Measurements from ENCODE around the gene BCL2L2. TPM values are rescaled to one million over a fixed set of nuclear protein-coding genes. Genes with fewer than 3 reads are reported as not detected.

Gene BCL2L2
- total and polyA plus RNA-seq, 2 experiments from 2014 or later, result 4.3 to 20.8 TPM

GRCh38 chr14:23346693-23347405 lies 40.2 kb downstream of the BCL2L2 start:
- DNase-seq (ENCODE audit: low spot score), result no peak
- no peak overlapping the region for H3K27ac ChIP-seq
- H3K4me3 ChIP-seq, result no peak overlapping the region
- H2AFZ ChIP-seq, result no peak overlapping the region
- WGBS (ENCODE audit: low lambda C conversion rate, missing lambda C conversion rate), result 90% methylated on average over 22 of the region's 27 CpGs
- no peaks in the 10 kb centered on the region for H4K20me1 ChIP-seq (ENCODE audit: insufficient read depth, poor library complexity, severe bottlenecking)
- no peaks in the 10 kb centered on the region for H3K27me3 ChIP-seq
- H3K4me2 ChIP-seq, result no peak overlapping the region
- no peaks in the 10 kb centered on the region for H3K79me2 ChIP-seq
- H3K9me2 ChIP-seq (replicated peaks; ENCODE audit: insufficient read depth), result no peaks in the 10 kb centered on the region
- TF ChIP-seq EZH2phosphoT487 (IDR thresholded peaks at IDR 0.05; ENCODE audit: low read depth, severe bottlenecking, unreplicated experiment), result no peak
- TF ChIP-seq CTCF (IDR thresholded peaks at IDR 0.05; ENCODE audit: poor library complexity), result no peak
- TF ChIP-seq EZH2 (IDR thresholded peaks at IDR 0.05; ENCODE audit: borderline replicate concordance), result no peak
- H3K9me3 ChIP-seq (ENCODE audit: low read depth), result no peaks in the 10 kb centered on the region
- no peaks in the 10 kb centered on the region for H3K4me1 ChIP-seq (ENCODE audit: insufficient read depth)
- no peaks in the 10 kb centered on the region for H3K36me3 ChIP-seq (replicated peaks; ENCODE audit: insufficient read depth, low read depth)

GRCh38 chr14:23347406-23348296 lies 41.0 kb downstream of the BCL2L2 start:
- no peaks in the 10 kb centered on the region for H3K79me2 ChIP-seq

GRCh38 chr14:23348297-23348655 lies 41.6 kb downstream of the BCL2L2 start:
- Histone ChIP-seq H3K4me1 (ENCODE audit: insufficient read depth) (no peaks in the 10 kb centered on the region), H3K79me2 (no peaks in the 10 kb centered on the region), H3K4me2 (no peak overlapping the region), H2AFZ (no peak overlapping the region), H3K9me3 (ENCODE audit: low read depth) (no peaks in the 10 kb centered on the region), H3K27ac (no peak overlapping the region), H4K20me1 (ENCODE audit: insufficient read depth, poor library complexity, severe bottlenecking) (no peaks in the 10 kb centered on the region), H3K4me3 (no peak overlapping the region), H3K36me3 (replicated peaks; ENCODE audit: insufficient read depth, low read depth) (no peaks in the 10 kb centered on the region), H3K27me3 (no peaks in the 10 kb centered on the region), H3K9me2 (replicated peaks; ENCODE audit: insufficient read depth) (no peaks in the 10 kb centered on the region)
- WGBS (ENCODE audit: low lambda C conversion rate, missing lambda C conversion rate), result 100% methylated on average over 2 of the region's 6 CpGs
- TF ChIP-seq CTCF (IDR thresholded peaks at IDR 0.05; ENCODE audit: poor library complexity), result no peak
- no peak for TF ChIP-seq EZH2phosphoT487 (IDR thresholded peaks at IDR 0.05; ENCODE audit: low read depth, severe bottlenecking, unreplicated experiment)
- TF ChIP-seq EZH2 (IDR thresholded peaks at IDR 0.05; ENCODE audit: borderline replicate concordance), result no peak
- no peak for DNase-seq (ENCODE audit: low spot score)

More at GRCh38 chr14:23347406-23348296, 41.0 kb downstream of the BCL2L2 start:
- WGBS (ENCODE audit: low lambda C conversion rate, missing lambda C conversion rate), result 98% methylated on average over 16 of the region's 19 CpGs
- no peak overlapping the region for H3K4me2 ChIP-seq
- H2AFZ ChIP-seq, result no peak overlapping the region
- no peaks in the 10 kb centered on the region for H4K20me1 ChIP-seq (ENCODE audit: insufficient read depth, poor library complexity, severe bottlenecking)
- no peaks in the 10 kb centered on the region for H3K27me3 ChIP-seq
- no peak overlapping the region for H3K4me3 ChIP-seq
- H3K9me3 ChIP-seq (ENCODE audit: low read depth), result no peaks in the 10 kb centered on the region
- H3K27ac ChIP-seq, result no peak overlapping the region
- H3K36me3 ChIP-seq (replicated peaks; ENCODE audit: insufficient read depth, low read depth), result no peaks in the 10 kb centered on the region
- DNase-seq (ENCODE audit: low spot score), result no peak
- H3K9me2 ChIP-seq (replicated peaks; ENCODE audit: insufficient read depth), result no peaks in the 10 kb centered on the region
- H3K4me1 ChIP-seq (ENCODE audit: insufficient read depth), result no peaks in the 10 kb centered on the region
- TF ChIP-seq EZH2 (IDR thresholded peaks at IDR 0.05; ENCODE audit: borderline replicate concordance), result no peak
- TF ChIP-seq EZH2phosphoT487 (IDR thresholded peaks at IDR 0.05; ENCODE audit: low read depth, severe bottlenecking, unreplicated experiment), result no peak
- no peak for TF ChIP-seq CTCF (IDR thresholded peaks at IDR 0.05; ENCODE audit: poor library complexity)

All from hepatocyte (in vitro differentiated cells).